Measurements from ENCODE around the gene CDIPT.
"Not testable (repeated sequence)": the region's sequence is repeated elsewhere in the genome, so short reads cannot be mapped to it uniquely, and the experiment has no call there.

CDIPT gene

GRCh38 chr16:29896841-29897240, 33.8 kb upstream of the CDIPT start:
- DNase-seq (ENCODE audit: low read depth): no peak

GRCh38 chr16:29894352-29894751, 31.3 kb upstream of the CDIPT start:
- no peak for DNase-seq (ENCODE audit: low read depth)

GRCh38 chr16:29893553-29893952, 30.5 kb upstream of the CDIPT start:
- DNase-seq (ENCODE audit: low read depth): no peak

GRCh38 chr16:29892458-29892813, 29.4 kb upstream of the CDIPT start:
- DNase-seq (ENCODE audit: low read depth): no peak

GRCh38 chr16:29891525-29892457, 28.8 kb upstream of the CDIPT start:
- no peak for DNase-seq (ENCODE audit: low read depth)

GRCh38 chr16:29889372-29889771, 26.3 kb upstream of the CDIPT start:
- DNase-seq (ENCODE audit: low read depth): not testable (repeated sequence)

GRCh38 chr16:29883987-29884386, 21.0 kb upstream of the CDIPT start:
- DNase-seq (ENCODE audit: low read depth): no peak

GRCh38 chr16:29881050-29881449, 18.0 kb upstream of the CDIPT start:
- no peak for DNase-seq (ENCODE audit: low read depth)

- DNase-seq (ENCODE audit: low read depth): no peak
Observed at GRCh38 chr16:29878172-29878571, 15.1 kb upstream of the CDIPT start.

GRCh38 chr16:29877266-29877961, 14.4 kb upstream of the CDIPT start:
- no peak for DNase-seq (ENCODE audit: low read depth)

GRCh38 chr16:29876594-29877249, 13.7 kb upstream of the CDIPT start:
- DNase-seq (ENCODE audit: low read depth): no peak

GRCh38 chr16:29876217-29876593, 13.2 kb upstream of the CDIPT start:
- no peak for DNase-seq (ENCODE audit: low read depth)

- DNase-seq (ENCODE audit: low read depth): no peak
Observed at GRCh38 chr16:29875206-29875605, 12.2 kb upstream of the CDIPT start.

- DNase-seq (ENCODE audit: low read depth): no peak
Observed at GRCh38 chr16:29873319-29873718, 10.3 kb upstream of the CDIPT start.

GRCh38 chr16:29871822-29872546, 9.0 kb upstream of the CDIPT start:
- no peak for DNase-seq (ENCODE audit: low read depth)

GRCh38 chr16:29869067-29869466, 6.0 kb upstream of the CDIPT start:
- DNase-seq (ENCODE audit: low read depth): not testable (repeated sequence)

- DNase-seq (ENCODE audit: low read depth): no peak
Observed at GRCh38 chr16:29868396-29869009, 5.5 kb upstream of the CDIPT start.

- DNase-seq (ENCODE audit: low read depth): no peak
Observed at GRCh38 chr16:29864205-29864604, 1.2 kb upstream of the CDIPT start.

GRCh38 chr16:29863669-29863984, 601 bp upstream of the CDIPT start:
- DNase-seq (ENCODE audit: low read depth): no peak

- DNase-seq (ENCODE audit: low read depth): no peak
Observed at GRCh38 chr16:29862383-29862883, 593 bp downstream of the CDIPT start.

GRCh38 chr16:29860218-29860617, 2.8 kb downstream of the CDIPT start:
- no peak for DNase-seq (ENCODE audit: low read depth)

GRCh38 chr16:29858974-29859373, 4.1 kb downstream of the CDIPT start:
- no peak for DNase-seq (ENCODE audit: low read depth)
